ENCODE data around the gene MAGI2.

Gene MAGI2

DNA sequence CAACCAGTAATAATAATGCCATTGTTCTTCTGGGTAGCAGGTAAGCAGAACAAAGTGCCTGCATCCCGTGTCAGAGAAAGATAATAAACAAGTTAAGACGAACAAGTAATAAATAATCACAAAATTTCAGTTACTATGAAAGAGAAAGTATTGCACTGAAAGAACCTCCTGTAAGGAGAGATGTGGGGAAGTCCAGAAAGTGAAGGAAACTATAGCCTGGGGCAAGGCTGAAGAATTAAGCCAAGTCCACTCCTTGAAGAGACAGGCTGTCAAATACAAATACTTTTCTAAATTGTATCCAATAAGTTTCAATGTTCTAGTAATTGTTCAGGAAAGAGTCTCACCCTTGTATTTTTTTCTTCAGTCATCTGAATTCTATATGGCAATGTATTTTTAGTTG, 611.4 kb downstream of the MAGI2 start:
- no peak for TF ChIP-seq CTCF (IDR thresholded peaks at IDR 0.05; ENCODE audit: poor library complexity, severe bottlenecking)

DNA sequence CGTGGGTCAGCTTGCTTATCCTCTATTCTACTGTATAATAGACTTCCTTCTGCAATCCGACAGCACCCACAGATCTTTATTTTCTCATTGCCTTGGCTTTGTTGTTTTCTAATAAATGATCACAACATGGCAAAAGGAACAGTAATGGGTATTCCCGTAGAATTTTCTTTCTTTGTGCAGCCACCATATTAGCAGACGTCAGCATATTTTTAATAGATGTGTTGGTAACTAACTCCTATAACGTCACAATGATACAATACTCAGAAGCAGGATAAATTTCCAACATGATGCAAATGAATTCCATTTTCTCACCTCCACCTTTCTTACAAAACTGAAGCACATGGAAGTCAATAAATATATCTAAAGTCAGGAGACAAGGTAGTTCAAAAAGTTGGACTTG, 617.6 kb downstream of the MAGI2 start:
- ATAC-seq (ENCODE audit: low read depth) (no peak), DNase-seq (ENCODE audit: low spot score) (no peak)
- H3K27me3 ChIP-seq (ENCODE audit: insufficient read depth, poor library complexity, severe bottlenecking) = no peaks in the 10 kb centered on the region
- no peak for TF ChIP-seq CTCF (IDR thresholded peaks at IDR 0.05; ENCODE audit: poor library complexity, severe bottlenecking)
- H3K9me3 ChIP-seq (ENCODE audit: severe bottlenecking) = peaks cover 3% of the 10 kb centered on the region
- no peak overlapping the region for H3K4me3 ChIP-seq (ENCODE audit: severe bottlenecking)
- H3K36me3 ChIP-seq (ENCODE audit: low read depth) = no peaks in the 10 kb centered on the region
- no peaks in the 10 kb centered on the region for H3K4me1 ChIP-seq (ENCODE audit: insufficient read depth, poor library complexity, severe bottlenecking)
- no peak overlapping the region for H3K27ac ChIP-seq (ENCODE audit: poor library complexity, severe bottlenecking)

More for the DNA sequence above, 611.4 kb downstream of the MAGI2 start:
- Histone ChIP-seq H3K4me3 (ENCODE audit: severe bottlenecking) (no peak overlapping the region), H3K27ac (ENCODE audit: poor library complexity, severe bottlenecking) (no peak overlapping the region), H3K4me1 (ENCODE audit: insufficient read depth, poor library complexity, severe bottlenecking) (no peaks in the 10 kb centered on the region), H3K27me3 (ENCODE audit: insufficient read depth, poor library complexity, severe bottlenecking) (peaks cover 3% of the 10 kb centered on the region), H3K36me3 (ENCODE audit: low read depth) (no peaks in the 10 kb centered on the region), H3K9me3 (ENCODE audit: severe bottlenecking) (peaks cover 6% of the 10 kb centered on the region)
- ATAC-seq (ENCODE audit: low read depth) = no peak
- no peak for DNase-seq (ENCODE audit: low spot score)

- H3K27me3 ChIP-seq (ENCODE audit: insufficient read depth, poor library complexity, severe bottlenecking) = no peaks in the 10 kb centered on the region
- ATAC-seq (ENCODE audit: low read depth) (no peak), DNase-seq (ENCODE audit: low spot score) (no peak)
- H3K4me3 ChIP-seq (ENCODE audit: severe bottlenecking) = no peak overlapping the region
- H3K27ac ChIP-seq (ENCODE audit: poor library complexity, severe bottlenecking) = no peak overlapping the region
- no peaks in the 10 kb centered on the region for H3K36me3 ChIP-seq (ENCODE audit: low read depth)
- no peaks in the 10 kb centered on the region for H3K9me3 ChIP-seq (ENCODE audit: severe bottlenecking)
- no peaks in the 10 kb centered on the region for H3K4me1 ChIP-seq (ENCODE audit: insufficient read depth, poor library complexity, severe bottlenecking)
- TF ChIP-seq CTCF (IDR thresholded peaks at IDR 0.05; ENCODE audit: poor library complexity, severe bottlenecking) = no peak
These were observed 625.1 kb downstream of the MAGI2 start for GRCh38 chr7:78828317-78828716.

DNA sequence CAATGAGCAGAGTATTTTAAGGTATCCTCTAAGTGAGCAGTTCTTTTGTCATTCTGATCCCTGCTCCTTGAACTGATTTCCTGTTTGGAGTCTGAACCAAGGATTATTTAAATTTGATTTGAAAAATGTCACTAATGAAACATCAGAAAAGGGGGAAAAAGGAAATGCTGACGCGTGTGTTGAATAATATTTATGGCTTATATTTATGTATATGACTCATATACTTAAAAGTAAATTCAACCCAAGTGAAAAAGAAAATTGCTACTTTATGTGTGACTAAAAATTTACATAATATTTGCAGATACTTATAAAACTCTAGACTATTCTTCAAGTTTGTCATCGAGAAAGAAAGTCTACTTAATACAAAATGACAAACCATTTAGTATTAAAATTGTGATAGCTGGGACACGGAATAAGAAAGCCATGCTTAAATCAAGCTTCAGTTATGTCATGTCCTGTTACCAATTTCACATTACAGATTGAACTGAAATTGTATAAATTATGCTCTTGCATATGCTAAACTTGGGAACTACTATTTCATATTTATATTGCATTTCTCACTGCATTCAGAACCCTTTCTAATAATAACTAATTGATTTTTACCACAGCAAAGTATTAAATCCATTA, 649.9 kb downstream of the MAGI2 start:
- no peak overlapping the region for H3K27ac ChIP-seq (ENCODE audit: poor library complexity, severe bottlenecking)
- no peaks in the 10 kb centered on the region for H3K36me3 ChIP-seq (ENCODE audit: low read depth)
- no peaks in the 10 kb centered on the region for H3K9me3 ChIP-seq (ENCODE audit: severe bottlenecking)
- H3K4me3 ChIP-seq (ENCODE audit: severe bottlenecking) = no peak overlapping the region
- H3K27me3 ChIP-seq (ENCODE audit: insufficient read depth, poor library complexity, severe bottlenecking) = no peaks in the 10 kb centered on the region
- no peak for TF ChIP-seq CTCF (IDR thresholded peaks at IDR 0.05; ENCODE audit: poor library complexity, severe bottlenecking)
- no peaks in the 10 kb centered on the region for H3K4me1 ChIP-seq (ENCODE audit: insufficient read depth, poor library complexity, severe bottlenecking)
- no peak for DNase-seq (ENCODE audit: low spot score)
- ATAC-seq (ENCODE audit: low read depth) = no peak

DNA sequence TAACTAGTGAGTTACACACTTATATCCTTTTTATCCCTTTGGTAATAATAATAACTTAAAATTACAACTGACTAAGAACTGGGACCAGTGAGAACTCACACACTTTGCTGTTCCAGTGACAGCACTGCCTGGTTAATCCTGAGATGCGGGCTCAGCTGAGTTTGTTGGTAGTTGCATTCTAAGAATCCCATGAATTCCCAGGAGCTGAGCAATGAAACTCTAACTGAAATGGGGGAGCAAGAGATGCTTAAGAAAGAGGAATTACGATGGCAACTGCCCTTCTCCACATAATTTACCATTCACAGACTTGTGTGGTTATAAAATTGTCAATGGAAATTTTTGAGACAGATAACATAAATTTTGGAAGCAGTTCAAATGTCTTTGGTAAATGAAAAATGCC, 659.4 kb downstream of the MAGI2 start:
- no peaks in the 10 kb centered on the region for H3K4me1 ChIP-seq (ENCODE audit: insufficient read depth, poor library complexity, severe bottlenecking)
- H3K9me3 ChIP-seq (ENCODE audit: severe bottlenecking) = no peaks in the 10 kb centered on the region
- H3K36me3 ChIP-seq (ENCODE audit: low read depth) = no peaks in the 10 kb centered on the region
- no peak overlapping the region for H3K4me3 ChIP-seq (ENCODE audit: severe bottlenecking)
- DNase-seq (ENCODE audit: low spot score) (no peak), ATAC-seq (ENCODE audit: low read depth) (no peak)
- TF ChIP-seq CTCF (IDR thresholded peaks at IDR 0.05; ENCODE audit: poor library complexity, severe bottlenecking) = no peak
- peaks cover 6% of the 10 kb centered on the region for H3K27me3 ChIP-seq (ENCODE audit: insufficient read depth, poor library complexity, severe bottlenecking)
- H3K27ac ChIP-seq (ENCODE audit: poor library complexity, severe bottlenecking) = no peak overlapping the region
